ENCODE measurements around the gene LANCL3.

- TF ChIP-seq REST (IDR thresholded peaks at IDR 0.05; ENCODE audit: insufficient read depth in 1 of 2, low read depth in 2 of 2, low read length in 2 of 2) (no peak), FOXP2 (optimal IDR thresholded peaks at IDR 0.05; ENCODE audit: borderline replicate concordance, extremely low read depth, extremely low read length, insufficient read depth) (no peak), POLR2AphosphoS5 (IDR thresholded peaks at IDR 0.05; ENCODE audit: low read depth, low read length) (no peak), TAF1 (IDR thresholded peaks at IDR 0.05; ENCODE audit: borderline replicate concordance, insufficient read depth, low read length) (no peak)
Observed at GRCh38 chrX:37580080-37580479, 8.6 kb downstream of the LANCL3 start.
